WTC11 (cell line): ENCODE measurements around the gene SMYD4.

ENCODE experiments used
- CREB1 ChIP-seq: sonication (generic); formaldehyde crosslinking; IDR thresholded peaks from 2 replicates; pipeline ENCODE4 v1.8.0; 2023; ENCODE audit warnings: mild to moderate bottlenecking, missing genetic modification reagents
- CREM ChIP-seq: sonication (generic); formaldehyde crosslinking; IDR thresholded peaks from 2 replicates; pipeline ENCODE4 v1.8.1; 2022; ENCODE audit warnings: mild to moderate bottlenecking, missing genetic modification reagents, moderate library complexity
- GABPB1 ChIP-seq: sonication (generic); formaldehyde crosslinking; IDR thresholded peaks from 2 replicates; pipeline ENCODE4 v1.8.1; 2023; ENCODE audit warnings: mild to moderate bottlenecking, missing genetic modification reagents
- IRF2 ChIP-seq: sonication (generic); formaldehyde crosslinking; IDR thresholded peaks from 2 replicates; pipeline ENCODE4 v1.8.0; 2022; ENCODE audit warnings: low read depth, missing genetic modification reagents, borderline replicate concordance
- SP1 ChIP-seq: sonication (generic); formaldehyde crosslinking; conservative IDR thresholded peaks from 2 replicates; pipeline ENCODE4 v1.8.1; 2022; ENCODE audit warnings: missing genetic modification reagents
- USF1 ChIP-seq: sonication (generic); formaldehyde crosslinking; IDR thresholded peaks from 2 replicates; pipeline ENCODE4 v1.8.0; 2022; ENCODE audit warnings: mild to moderate bottlenecking, missing genetic modification reagents
- USF2 ChIP-seq: sonication (generic); formaldehyde crosslinking; IDR thresholded peaks from 2 replicates; pipeline ENCODE4 v1.8.1; 2023; ENCODE audit warnings: mild to moderate bottlenecking, missing genetic modification reagents, moderate library complexity
- ZNF232 ChIP-seq: sonication (generic); formaldehyde crosslinking; IDR thresholded peaks from 2 replicates; pipeline ENCODE4 v1.8.0; 2022; ENCODE audit warnings: mild to moderate bottlenecking, missing genetic modification reagents
- TF ChIP-seq, protein P1 (sequence below): sonication (generic); formaldehyde crosslinking; IDR thresholded peaks from 2 replicates; pipeline ENCODE4 v1.8.1; 2022; ENCODE audit warnings: missing genetic modification reagents, borderline replicate concordance
- TF ChIP-seq, protein P2 (sequence below): fragments of 200-600 bp; IDR thresholded peaks from 2 replicates; pipeline ENCODE4 v1.8.0; 2022; ENCODE audit warnings: antibody characterized with exemption
- TF ChIP-seq, protein P3 (sequence below): sonication (generic); formaldehyde crosslinking; conservative IDR thresholded peaks from 2 replicates; pipeline ENCODE4 v1.8.1; 2022; ENCODE audit warnings: mild to moderate bottlenecking, missing genetic modification reagents

- TF ChIP-seq CREB1 = no peak
- TF ChIP-seq ZNF232 = no peak
- TF ChIP-seq CREM = no peak
- TF ChIP-seq SP1 (CRISPR knock-in tag) = no peak
- TF ChIP-seq, protein P1, sequence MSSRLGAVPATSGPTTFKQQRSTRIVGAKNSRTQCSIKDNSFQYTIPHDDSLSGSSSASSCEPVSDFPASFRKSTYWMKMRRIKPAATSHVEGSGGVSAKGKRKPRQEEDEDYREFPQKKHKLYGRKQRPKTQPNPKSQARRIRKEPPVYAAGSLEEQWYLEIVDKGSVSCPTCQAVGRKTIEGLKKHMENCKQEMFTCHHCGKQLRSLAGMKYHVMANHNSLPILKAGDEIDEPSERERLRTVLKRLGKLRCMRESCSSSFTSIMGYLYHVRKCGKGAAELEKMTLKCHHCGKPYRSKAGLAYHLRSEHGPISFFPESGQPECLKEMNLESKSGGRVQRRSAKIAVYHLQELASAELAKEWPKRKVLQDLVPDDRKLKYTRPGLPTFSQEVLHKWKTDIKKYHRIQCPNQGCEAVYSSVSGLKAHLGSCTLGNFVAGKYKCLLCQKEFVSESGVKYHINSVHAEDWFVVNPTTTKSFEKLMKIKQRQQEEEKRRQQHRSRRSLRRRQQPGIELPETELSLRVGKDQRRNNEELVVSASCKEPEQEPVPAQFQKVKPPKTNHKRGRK (CRISPR knock-in tag) = no peak
- TF ChIP-seq GABPB1 = no peak
- TF ChIP-seq, protein P2, sequence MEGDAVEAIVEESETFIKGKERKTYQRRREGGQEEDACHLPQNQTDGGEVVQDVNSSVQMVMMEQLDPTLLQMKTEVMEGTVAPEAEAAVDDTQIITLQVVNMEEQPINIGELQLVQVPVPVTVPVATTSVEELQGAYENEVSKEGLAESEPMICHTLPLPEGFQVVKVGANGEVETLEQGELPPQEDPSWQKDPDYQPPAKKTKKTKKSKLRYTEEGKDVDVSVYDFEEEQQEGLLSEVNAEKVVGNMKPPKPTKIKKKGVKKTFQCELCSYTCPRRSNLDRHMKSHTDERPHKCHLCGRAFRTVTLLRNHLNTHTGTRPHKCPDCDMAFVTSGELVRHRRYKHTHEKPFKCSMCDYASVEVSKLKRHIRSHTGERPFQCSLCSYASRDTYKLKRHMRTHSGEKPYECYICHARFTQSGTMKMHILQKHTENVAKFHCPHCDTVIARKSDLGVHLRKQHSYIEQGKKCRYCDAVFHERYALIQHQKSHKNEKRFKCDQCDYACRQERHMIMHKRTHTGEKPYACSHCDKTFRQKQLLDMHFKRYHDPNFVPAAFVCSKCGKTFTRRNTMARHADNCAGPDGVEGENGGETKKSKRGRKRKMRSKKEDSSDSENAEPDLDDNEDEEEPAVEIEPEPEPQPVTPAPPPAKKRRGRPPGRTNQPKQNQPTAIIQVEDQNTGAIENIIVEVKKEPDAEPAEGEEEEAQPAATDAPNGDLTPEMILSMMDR = no peak
- TF ChIP-seq IRF2 (CRISPR knock-in tag) = no peak
- no peak for TF ChIP-seq USF1 (CRISPR knock-in tag)
- no peak for TF ChIP-seq USF2 (CRISPR knock-in tag)
- TF ChIP-seq, protein P3, sequence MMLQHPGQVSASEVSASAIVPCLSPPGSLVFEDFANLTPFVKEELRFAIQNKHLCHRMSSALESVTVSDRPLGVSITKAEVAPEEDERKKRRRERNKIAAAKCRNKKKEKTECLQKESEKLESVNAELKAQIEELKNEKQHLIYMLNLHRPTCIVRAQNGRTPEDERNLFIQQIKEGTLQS (CRISPR knock-in tag) = no peak
These were observed 21.1 kb downstream of the SMYD4 start for GRCh38 chr17:1808644-1809043.
